PFSK-1 (cell line): ENCODE measurements around the gene COL19A1.

ENCODE experiments used
- FOXP2 ChIP-seq: optimal IDR thresholded peaks from 2 replicates; pipeline ENCODE3; 2011; ENCODE audit warnings: borderline replicate concordance, control low read depth, inconsistent platforms; ENCODE audit not compliant: insufficient read depth; ENCODE audit errors: extremely low read length, extremely low read depth
- POLR2AphosphoS5 ChIP-seq: IDR thresholded peaks from 2 replicates; pipeline ENCODE4 v1.6.1; 2012; ENCODE audit warnings: low read depth, mild to moderate bottlenecking, control low read depth, low read length, moderate library complexity
- SIN3A ChIP-seq: IDR thresholded peaks from 2 replicates; pipeline ENCODE4 v1.6.1; 2012; ENCODE audit warnings: mild to moderate bottlenecking, low read length, moderate library complexity, borderline replicate concordance; ENCODE audit not compliant: insufficient read depth
- TAF1 ChIP-seq: IDR thresholded peaks from 2 replicates; pipeline ENCODE4 v1.6.1; 2012; ENCODE audit warnings: low read length, control low read depth, borderline replicate concordance; ENCODE audit not compliant: insufficient read depth
- TF ChIP-seq, protein P1 (sequence below), 2 experiments: IDR thresholded peaks; 2 replicates each; pipeline versions ENCODE4 v1.6.1 to v1.8.0; 2011 to 2012; ENCODE audit warnings: low read depth in 2 of 2, low read length in 2 of 2, control low read depth in 1 of 2, inconsistent platforms in 1 of 2, mild to moderate bottlenecking in 1 of 2, moderate library complexity in 1 of 2; ENCODE audit not compliant: insufficient read depth in 1 of 2

- no peak for TF ChIP-seq POLR2AphosphoS5
- no peak for TF ChIP-seq SIN3A
- TF ChIP-seq, protein P1, sequence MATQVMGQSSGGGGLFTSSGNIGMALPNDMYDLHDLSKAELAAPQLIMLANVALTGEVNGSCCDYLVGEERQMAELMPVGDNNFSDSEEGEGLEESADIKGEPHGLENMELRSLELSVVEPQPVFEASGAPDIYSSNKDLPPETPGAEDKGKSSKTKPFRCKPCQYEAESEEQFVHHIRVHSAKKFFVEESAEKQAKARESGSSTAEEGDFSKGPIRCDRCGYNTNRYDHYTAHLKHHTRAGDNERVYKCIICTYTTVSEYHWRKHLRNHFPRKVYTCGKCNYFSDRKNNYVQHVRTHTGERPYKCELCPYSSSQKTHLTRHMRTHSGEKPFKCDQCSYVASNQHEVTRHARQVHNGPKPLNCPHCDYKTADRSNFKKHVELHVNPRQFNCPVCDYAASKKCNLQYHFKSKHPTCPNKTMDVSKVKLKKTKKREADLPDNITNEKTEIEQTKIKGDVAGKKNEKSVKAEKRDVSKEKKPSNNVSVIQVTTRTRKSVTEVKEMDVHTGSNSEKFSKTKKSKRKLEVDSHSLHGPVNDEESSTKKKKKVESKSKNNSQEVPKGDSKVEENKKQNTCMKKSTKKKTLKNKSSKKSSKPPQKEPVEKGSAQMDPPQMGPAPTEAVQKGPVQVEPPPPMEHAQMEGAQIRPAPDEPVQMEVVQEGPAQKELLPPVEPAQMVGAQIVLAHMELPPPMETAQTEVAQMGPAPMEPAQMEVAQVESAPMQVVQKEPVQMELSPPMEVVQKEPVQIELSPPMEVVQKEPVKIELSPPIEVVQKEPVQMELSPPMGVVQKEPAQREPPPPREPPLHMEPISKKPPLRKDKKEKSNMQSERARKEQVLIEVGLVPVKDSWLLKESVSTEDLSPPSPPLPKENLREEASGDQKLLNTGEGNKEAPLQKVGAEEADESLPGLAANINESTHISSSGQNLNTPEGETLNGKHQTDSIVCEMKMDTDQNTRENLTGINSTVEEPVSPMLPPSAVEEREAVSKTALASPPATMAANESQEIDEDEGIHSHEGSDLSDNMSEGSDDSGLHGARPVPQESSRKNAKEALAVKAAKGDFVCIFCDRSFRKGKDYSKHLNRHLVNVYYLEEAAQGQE (IDR thresholded peaks at IDR 0.05; ENCODE audit: insufficient read depth in 1 of 2, low read depth in 2 of 2, low read length in 2 of 2), result no peak
- TF ChIP-seq TAF1, result no peak
- no peak for TF ChIP-seq FOXP2
Measured at GRCh38 chr6:70124882-70125545, 258.7 kb downstream of the COL19A1 start.
